H1 (cell line): ENCODE results near the gene ITPR1. TPM values are rescaled to one million over a fixed set of nuclear protein-coding genes. Genes with fewer than 3 reads are reported as not detected.

ENCODE experiments used
- SP2 ChIP-seq: IDR thresholded peaks from 2 replicates; pipeline ENCODE4 v1.6.1; 2012; ENCODE audit warnings: mild to moderate bottlenecking, low read length, inconsistent platforms
- polyA plus RNA-seq, 7 experiments: library from polyadenylated mRNA; depleted of rRNA in 3 of 7; stranded (reverse) in 5 of 7; unstranded in 2 of 7; fragments of >200 nt in 5 of 7; fragments of 200-250 nt in 2 of 7; gene quantifications; 1 replicate in 5 of 7; 2 replicates in 1 of 7; 4 replicates in 1 of 7; pipeline versions ENCODE4 v1.2.1 to v1.2.3, GENCODE V29; 2011 to 2013; ENCODE audit warnings: missing spikeins in 2 of 7, mixed read lengths in 2 of 7
- total RNA-seq: library from RNA; stranded (reverse); fragmentation: NEBNext Ultra II Directional; extraction: Animal tissue kit (Norgen Biotek cat#: 25700); gene quantifications from 2 replicates; pipeline ENCODE4 v1.2.1, GENCODE V29; 2021
- TF ChIP-seq, protein P1 (sequence below): fragments of 300-600 bp; sonication (generic); IDR thresholded peaks from 2 replicates; pipeline ENCODE4 v1.7.1; 2012; ENCODE audit warnings: low read length, moderate library complexity, mild to moderate bottlenecking, inconsistent platforms; ENCODE audit not compliant: insufficient replicate concordance

Gene ITPR1
- total and polyA plus RNA-seq, 2 of the 8 experiments (the other 6 are each of a cell fraction or from before 2014, with no cell fraction given) = 2.5 to 16.3 TPM

DNA sequence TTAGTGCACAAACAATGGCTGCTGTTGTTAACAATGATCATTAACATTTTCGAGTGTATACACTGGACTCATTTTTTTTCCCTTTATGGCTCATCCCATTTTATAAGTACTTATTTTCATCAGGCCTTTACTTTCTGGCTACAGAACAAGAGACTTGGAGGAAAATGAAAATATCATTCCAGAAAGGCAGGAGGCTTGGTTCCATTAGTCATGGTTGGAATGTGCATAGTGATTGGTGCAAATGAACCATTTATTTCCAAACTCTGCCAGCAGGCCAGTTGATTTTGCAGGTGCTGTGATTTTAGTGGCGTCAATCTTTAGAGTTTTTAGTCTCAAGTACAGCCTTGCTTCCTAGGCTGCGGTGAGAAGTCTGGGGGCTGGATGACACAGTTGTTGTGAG lies 151.8 kb downstream of the ITPR1 start (continued):
- TF ChIP-seq, protein P1, sequence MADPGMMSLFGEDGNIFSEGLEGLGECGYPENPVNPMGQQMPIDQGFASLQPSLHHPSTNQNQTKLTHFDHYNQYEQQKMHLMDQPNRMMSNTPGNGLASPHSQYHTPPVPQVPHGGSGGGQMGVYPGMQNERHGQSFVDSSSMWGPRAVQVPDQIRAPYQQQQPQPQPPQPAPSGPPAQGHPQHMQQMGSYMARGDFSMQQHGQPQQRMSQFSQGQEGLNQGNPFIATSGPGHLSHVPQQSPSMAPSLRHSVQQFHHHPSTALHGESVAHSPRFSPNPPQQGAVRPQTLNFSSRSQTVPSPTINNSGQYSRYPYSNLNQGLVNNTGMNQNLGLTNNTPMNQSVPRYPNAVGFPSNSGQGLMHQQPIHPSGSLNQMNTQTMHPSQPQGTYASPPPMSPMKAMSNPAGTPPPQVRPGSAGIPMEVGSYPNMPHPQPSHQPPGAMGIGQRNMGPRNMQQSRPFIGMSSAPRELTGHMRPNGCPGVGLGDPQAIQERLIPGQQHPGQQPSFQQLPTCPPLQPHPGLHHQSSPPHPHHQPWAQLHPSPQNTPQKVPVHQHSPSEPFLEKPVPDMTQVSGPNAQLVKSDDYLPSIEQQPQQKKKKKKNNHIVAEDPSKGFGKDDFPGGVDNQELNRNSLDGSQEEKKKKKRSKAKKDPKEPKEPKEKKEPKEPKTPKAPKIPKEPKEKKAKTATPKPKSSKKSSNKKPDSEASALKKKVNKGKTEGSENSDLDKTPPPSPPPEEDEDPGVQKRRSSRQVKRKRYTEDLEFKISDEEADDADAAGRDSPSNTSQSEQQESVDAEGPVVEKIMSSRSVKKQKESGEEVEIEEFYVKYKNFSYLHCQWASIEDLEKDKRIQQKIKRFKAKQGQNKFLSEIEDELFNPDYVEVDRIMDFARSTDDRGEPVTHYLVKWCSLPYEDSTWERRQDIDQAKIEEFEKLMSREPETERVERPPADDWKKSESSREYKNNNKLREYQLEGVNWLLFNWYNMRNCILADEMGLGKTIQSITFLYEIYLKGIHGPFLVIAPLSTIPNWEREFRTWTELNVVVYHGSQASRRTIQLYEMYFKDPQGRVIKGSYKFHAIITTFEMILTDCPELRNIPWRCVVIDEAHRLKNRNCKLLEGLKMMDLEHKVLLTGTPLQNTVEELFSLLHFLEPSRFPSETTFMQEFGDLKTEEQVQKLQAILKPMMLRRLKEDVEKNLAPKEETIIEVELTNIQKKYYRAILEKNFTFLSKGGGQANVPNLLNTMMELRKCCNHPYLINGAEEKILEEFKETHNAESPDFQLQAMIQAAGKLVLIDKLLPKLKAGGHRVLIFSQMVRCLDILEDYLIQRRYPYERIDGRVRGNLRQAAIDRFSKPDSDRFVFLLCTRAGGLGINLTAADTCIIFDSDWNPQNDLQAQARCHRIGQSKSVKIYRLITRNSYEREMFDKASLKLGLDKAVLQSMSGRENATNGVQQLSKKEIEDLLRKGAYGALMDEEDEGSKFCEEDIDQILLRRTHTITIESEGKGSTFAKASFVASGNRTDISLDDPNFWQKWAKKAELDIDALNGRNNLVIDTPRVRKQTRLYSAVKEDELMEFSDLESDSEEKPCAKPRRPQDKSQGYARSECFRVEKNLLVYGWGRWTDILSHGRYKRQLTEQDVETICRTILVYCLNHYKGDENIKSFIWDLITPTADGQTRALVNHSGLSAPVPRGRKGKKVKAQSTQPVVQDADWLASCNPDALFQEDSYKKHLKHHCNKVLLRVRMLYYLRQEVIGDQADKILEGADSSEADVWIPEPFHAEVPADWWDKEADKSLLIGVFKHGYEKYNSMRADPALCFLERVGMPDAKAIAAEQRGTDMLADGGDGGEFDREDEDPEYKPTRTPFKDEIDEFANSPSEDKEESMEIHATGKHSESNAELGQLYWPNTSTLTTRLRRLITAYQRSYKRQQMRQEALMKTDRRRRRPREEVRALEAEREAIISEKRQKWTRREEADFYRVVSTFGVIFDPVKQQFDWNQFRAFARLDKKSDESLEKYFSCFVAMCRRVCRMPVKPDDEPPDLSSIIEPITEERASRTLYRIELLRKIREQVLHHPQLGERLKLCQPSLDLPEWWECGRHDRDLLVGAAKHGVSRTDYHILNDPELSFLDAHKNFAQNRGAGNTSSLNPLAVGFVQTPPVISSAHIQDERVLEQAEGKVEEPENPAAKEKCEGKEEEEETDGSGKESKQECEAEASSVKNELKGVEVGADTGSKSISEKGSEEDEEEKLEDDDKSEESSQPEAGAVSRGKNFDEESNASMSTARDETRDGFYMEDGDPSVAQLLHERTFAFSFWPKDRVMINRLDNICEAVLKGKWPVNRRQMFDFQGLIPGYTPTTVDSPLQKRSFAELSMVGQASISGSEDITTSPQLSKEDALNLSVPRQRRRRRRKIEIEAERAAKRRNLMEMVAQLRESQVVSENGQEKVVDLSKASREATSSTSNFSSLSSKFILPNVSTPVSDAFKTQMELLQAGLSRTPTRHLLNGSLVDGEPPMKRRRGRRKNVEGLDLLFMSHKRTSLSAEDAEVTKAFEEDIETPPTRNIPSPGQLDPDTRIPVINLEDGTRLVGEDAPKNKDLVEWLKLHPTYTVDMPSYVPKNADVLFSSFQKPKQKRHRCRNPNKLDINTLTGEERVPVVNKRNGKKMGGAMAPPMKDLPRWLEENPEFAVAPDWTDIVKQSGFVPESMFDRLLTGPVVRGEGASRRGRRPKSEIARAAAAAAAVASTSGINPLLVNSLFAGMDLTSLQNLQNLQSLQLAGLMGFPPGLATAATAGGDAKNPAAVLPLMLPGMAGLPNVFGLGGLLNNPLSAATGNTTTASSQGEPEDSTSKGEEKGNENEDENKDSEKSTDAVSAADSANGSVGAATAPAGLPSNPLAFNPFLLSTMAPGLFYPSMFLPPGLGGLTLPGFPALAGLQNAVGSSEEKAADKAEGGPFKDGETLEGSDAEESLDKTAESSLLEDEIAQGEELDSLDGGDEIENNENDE = no peak
- TF ChIP-seq SP2 = no peak
